ENCODE measurements around the gene KCNC1. TPM values are rescaled to one million over a fixed set of nuclear protein-coding genes. Genes with fewer than 3 reads are reported as not detected.

KCNC1 gene
- polyA plus RNA-seq, 1 donor from 2014 or later = 8.9 TPM

DNA sequence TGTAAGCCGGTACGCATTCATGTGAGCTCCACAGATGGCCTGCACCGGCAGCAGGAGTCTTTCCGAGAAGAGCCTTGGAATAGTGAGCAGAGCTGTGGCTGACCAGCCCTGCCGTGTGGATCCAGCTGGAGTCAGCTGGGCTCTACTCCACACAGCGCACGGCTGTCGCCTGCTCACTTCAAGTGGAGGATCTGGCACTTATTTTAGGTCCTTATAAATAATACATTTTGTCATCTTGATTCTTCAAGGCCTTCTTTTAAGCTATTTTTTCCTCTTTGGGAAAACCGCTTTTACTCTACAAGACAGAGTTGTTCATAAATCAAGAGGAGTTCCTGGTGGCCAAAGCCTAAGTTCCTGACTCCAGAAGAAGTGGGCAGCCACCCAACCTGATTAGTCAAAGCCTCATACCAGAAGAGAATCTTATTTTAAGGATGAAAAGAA, 93.8 kb downstream of the KCNC1 start:
- no peak overlapping the region for H3K4me2 ChIP-seq (ENCODE audit: low read length)

DNA sequence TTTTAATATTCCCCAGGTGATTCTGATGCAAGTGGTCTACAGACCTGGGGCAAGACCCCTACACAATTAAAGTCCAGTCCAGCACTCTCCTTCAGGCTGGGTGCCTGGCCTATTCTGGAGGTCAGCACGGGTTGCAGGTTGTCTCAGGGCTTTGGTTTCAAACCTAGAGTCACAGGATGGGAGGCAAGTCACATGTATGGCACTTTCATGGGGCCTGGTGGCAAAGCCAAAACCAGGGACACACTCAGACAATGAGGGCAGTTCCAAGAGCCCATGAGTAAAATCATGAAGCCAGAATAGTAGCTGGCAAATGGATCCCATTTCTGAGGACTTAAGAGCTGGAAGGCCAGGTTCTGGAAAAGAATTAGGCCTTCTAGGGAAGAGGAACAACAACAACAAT, 96.6 kb downstream of the KCNC1 start:
- Histone ChIP-seq H3K4me2 (ENCODE audit: low read length) (no peak overlapping the region), H3F3A (ENCODE audit: insufficient read depth, low read length, poor library complexity, severe bottlenecking) (no peaks in the 10 kb centered on the region), H3K9me3 (ENCODE audit: low read length) (no peaks in the 10 kb centered on the region), H2AFZ (ENCODE audit: low read depth, low read length) (no peak overlapping the region), H3K9me2 (ENCODE audit: insufficient read depth, low read length) (no peaks in the 10 kb centered on the region), H3K27ac (ENCODE audit: low read length) (no peak overlapping the region), H3K4me3 (ENCODE audit: low read length) (no peak overlapping the region), H3K36me3 (ENCODE audit: insufficient read depth, low read length) (no peaks in the 10 kb centered on the region), H3K9ac (ENCODE audit: low read length) (no peak overlapping the region), H3K27me3 (ENCODE audit: insufficient read depth, low read depth, low read length) (no peaks in the 10 kb centered on the region), H3K79me2 (replicated peaks; ENCODE audit: insufficient read depth, low read length) (no peaks in the 10 kb centered on the region), H4K20me1 (ENCODE audit: insufficient read depth) (no peaks in the 10 kb centered on the region)
- TF ChIP-seq MXI1 (conservative IDR thresholded peaks at IDR 0.05; ENCODE audit: poor library complexity, severe bottlenecking) = no peak
- TF ChIP-seq POLR2AphosphoS5 (IDR thresholded peaks at IDR 0.05) = no peak
- TF ChIP-seq, protein P1, sequence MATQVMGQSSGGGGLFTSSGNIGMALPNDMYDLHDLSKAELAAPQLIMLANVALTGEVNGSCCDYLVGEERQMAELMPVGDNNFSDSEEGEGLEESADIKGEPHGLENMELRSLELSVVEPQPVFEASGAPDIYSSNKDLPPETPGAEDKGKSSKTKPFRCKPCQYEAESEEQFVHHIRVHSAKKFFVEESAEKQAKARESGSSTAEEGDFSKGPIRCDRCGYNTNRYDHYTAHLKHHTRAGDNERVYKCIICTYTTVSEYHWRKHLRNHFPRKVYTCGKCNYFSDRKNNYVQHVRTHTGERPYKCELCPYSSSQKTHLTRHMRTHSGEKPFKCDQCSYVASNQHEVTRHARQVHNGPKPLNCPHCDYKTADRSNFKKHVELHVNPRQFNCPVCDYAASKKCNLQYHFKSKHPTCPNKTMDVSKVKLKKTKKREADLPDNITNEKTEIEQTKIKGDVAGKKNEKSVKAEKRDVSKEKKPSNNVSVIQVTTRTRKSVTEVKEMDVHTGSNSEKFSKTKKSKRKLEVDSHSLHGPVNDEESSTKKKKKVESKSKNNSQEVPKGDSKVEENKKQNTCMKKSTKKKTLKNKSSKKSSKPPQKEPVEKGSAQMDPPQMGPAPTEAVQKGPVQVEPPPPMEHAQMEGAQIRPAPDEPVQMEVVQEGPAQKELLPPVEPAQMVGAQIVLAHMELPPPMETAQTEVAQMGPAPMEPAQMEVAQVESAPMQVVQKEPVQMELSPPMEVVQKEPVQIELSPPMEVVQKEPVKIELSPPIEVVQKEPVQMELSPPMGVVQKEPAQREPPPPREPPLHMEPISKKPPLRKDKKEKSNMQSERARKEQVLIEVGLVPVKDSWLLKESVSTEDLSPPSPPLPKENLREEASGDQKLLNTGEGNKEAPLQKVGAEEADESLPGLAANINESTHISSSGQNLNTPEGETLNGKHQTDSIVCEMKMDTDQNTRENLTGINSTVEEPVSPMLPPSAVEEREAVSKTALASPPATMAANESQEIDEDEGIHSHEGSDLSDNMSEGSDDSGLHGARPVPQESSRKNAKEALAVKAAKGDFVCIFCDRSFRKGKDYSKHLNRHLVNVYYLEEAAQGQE (IDR thresholded peaks at IDR 0.05; ENCODE audit: borderline replicate concordance) = no peak
- TF ChIP-seq EZH2 (IDR thresholded peaks at IDR 0.05; ENCODE audit: borderline replicate concordance, insufficient read depth, low read length, poor library complexity, severe bottlenecking) = no peak
- no peak for TF ChIP-seq SMC3 (conservative IDR thresholded peaks at IDR 0.05; ENCODE audit: poor library complexity)
- TF ChIP-seq, protein P2, sequence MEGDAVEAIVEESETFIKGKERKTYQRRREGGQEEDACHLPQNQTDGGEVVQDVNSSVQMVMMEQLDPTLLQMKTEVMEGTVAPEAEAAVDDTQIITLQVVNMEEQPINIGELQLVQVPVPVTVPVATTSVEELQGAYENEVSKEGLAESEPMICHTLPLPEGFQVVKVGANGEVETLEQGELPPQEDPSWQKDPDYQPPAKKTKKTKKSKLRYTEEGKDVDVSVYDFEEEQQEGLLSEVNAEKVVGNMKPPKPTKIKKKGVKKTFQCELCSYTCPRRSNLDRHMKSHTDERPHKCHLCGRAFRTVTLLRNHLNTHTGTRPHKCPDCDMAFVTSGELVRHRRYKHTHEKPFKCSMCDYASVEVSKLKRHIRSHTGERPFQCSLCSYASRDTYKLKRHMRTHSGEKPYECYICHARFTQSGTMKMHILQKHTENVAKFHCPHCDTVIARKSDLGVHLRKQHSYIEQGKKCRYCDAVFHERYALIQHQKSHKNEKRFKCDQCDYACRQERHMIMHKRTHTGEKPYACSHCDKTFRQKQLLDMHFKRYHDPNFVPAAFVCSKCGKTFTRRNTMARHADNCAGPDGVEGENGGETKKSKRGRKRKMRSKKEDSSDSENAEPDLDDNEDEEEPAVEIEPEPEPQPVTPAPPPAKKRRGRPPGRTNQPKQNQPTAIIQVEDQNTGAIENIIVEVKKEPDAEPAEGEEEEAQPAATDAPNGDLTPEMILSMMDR (IDR thresholded peaks at IDR 0.05; ENCODE audit: poor library complexity, severe bottlenecking) = no peak
- TF ChIP-seq EP300 (conservative IDR thresholded peaks at IDR 0.05; ENCODE audit: poor library complexity, severe bottlenecking) = no peak
- no peak for TF ChIP-seq TAF1 (IDR thresholded peaks at IDR 0.05; ENCODE audit: low read depth)
- TF ChIP-seq RAD21 (conservative IDR thresholded peaks at IDR 0.05) = no peak

More for the DNA sequence above, 93.8 kb downstream of the KCNC1 start:
- Histone ChIP-seq H2AFZ (ENCODE audit: low read depth, low read length) (no peak overlapping the region), H3K27ac (ENCODE audit: low read length) (no peak overlapping the region), H3K36me3 (ENCODE audit: insufficient read depth, low read length) (no peaks in the 10 kb centered on the region), H3K4me3 (ENCODE audit: low read length) (no peak overlapping the region), H3F3A (ENCODE audit: insufficient read depth, low read length, poor library complexity, severe bottlenecking) (no peaks in the 10 kb centered on the region), H3K27me3 (ENCODE audit: insufficient read depth, low read depth, low read length) (no peaks in the 10 kb centered on the region), H3K9me2 (ENCODE audit: insufficient read depth, low read length) (no peaks in the 10 kb centered on the region), H4K20me1 (ENCODE audit: insufficient read depth) (no peaks in the 10 kb centered on the region), H3K79me2 (replicated peaks; ENCODE audit: insufficient read depth, low read length) (no peaks in the 10 kb centered on the region), H3K9ac (ENCODE audit: low read length) (no peak overlapping the region), H3K9me3 (ENCODE audit: low read length) (no peaks in the 10 kb centered on the region)
- TF ChIP-seq, protein P1 (IDR thresholded peaks at IDR 0.05; ENCODE audit: borderline replicate concordance) = no peak
- TF ChIP-seq EZH2 (IDR thresholded peaks at IDR 0.05; ENCODE audit: borderline replicate concordance, insufficient read depth, low read length, poor library complexity, severe bottlenecking) (no peak), SMC3 (conservative IDR thresholded peaks at IDR 0.05; ENCODE audit: poor library complexity) (no peak), EP300 (conservative IDR thresholded peaks at IDR 0.05; ENCODE audit: poor library complexity, severe bottlenecking) (no peak), POLR2AphosphoS5 (IDR thresholded peaks at IDR 0.05) (no peak), TAF1 (IDR thresholded peaks at IDR 0.05; ENCODE audit: low read depth) (no peak), RAD21 (conservative IDR thresholded peaks at IDR 0.05) (no peak), MXI1 (conservative IDR thresholded peaks at IDR 0.05; ENCODE audit: poor library complexity, severe bottlenecking) (no peak)
- TF ChIP-seq, protein P2 (IDR thresholded peaks at IDR 0.05; ENCODE audit: poor library complexity, severe bottlenecking) = no peak
